ENCODE results near the gene E2F8.

Gene E2F8

GRCh38 chr11:19234231-19234817 lies 6.4 kb downstream of the E2F8 start:
- no peak for DNase-seq (ENCODE audit: low read depth)
- no peak overlapping the region for H3K4me3 ChIP-seq (ENCODE audit: low read length)
- TF ChIP-seq CTCF (IDR thresholded peaks at IDR 0.05; ENCODE audit: insufficient read depth, low read depth, low read length, missing control alignments) = no peak

- no peak overlapping the region for H3K4me3 ChIP-seq (ENCODE audit: low read length)
- DNase-seq (ENCODE audit: low read depth) = peak; percentile 95
- TF ChIP-seq CTCF (IDR thresholded peaks at IDR 0.05; ENCODE audit: insufficient read depth, low read depth, low read length, missing control alignments) = no peak
Observed at GRCh38 chr11:19232910-19233503, 7.7 kb downstream of the E2F8 start.

GRCh38 chr11:19229671-19230070 lies 11.1 kb downstream of the E2F8 start:
- no peak overlapping the region for H3K4me3 ChIP-seq (ENCODE audit: low read length)
- no peak for DNase-seq (ENCODE audit: low read depth)
- TF ChIP-seq CTCF (IDR thresholded peaks at IDR 0.05; ENCODE audit: insufficient read depth, low read depth, low read length, missing control alignments) = no peak

- DNase-seq (ENCODE audit: low read depth) = no peak
- H3K4me3 ChIP-seq (ENCODE audit: low read length) = no peak overlapping the region
- TF ChIP-seq CTCF (IDR thresholded peaks at IDR 0.05; ENCODE audit: insufficient read depth, low read depth, low read length, missing control alignments) = no peak
Observed at GRCh38 chr11:19228968-19229367, 11.8 kb downstream of the E2F8 start.

- TF ChIP-seq CTCF (IDR thresholded peaks at IDR 0.05; ENCODE audit: insufficient read depth, low read depth, low read length, missing control alignments) = no peak
- H3K4me3 ChIP-seq (ENCODE audit: low read length) = no peak overlapping the region
- no peak for DNase-seq (ENCODE audit: low read depth)
Observed at GRCh38 chr11:19226378-19227195, 14.2 kb downstream of the E2F8 start.

GRCh38 chr11:19225581-19225980 lies 15.2 kb downstream of the E2F8 start:
- no peak for TF ChIP-seq CTCF (IDR thresholded peaks at IDR 0.05; ENCODE audit: insufficient read depth, low read depth, low read length, missing control alignments)
- no peak for DNase-seq (ENCODE audit: low read depth)
- no peak overlapping the region for H3K4me3 ChIP-seq (ENCODE audit: low read length)
